ENCODE results near the gene KAZN.

GRCh38 chr1:14658642-14659041, 60.2 kb downstream of the KAZN start:
- TF ChIP-seq POLR2AphosphoS5 (IDR thresholded peaks at IDR 0.05) (no peak), POLR2A (IDR thresholded peaks at IDR 0.05) (no peak), CTCF (IDR thresholded peaks at IDR 0.05 in 8 of 11, conservative IDR thresholded peaks at IDR 0.05 in 3 of 11) (no peak)
